ENCODE measurements around the gene NELFB. TPM values are rescaled to one million over a fixed set of nuclear protein-coding genes. Genes with fewer than 3 reads are reported as not detected.
A peak's percentile ranks its signal among the peaks of the same experiment; 100 is the strongest.

NELFB gene
- total and polyA plus RNA-seq, 9 of the 15 experiments (the other 6 are each of a cell fraction or from before 2014, with no cell fraction given): 0.24 to 84.0 (median 29.7) TPM

DNA sequence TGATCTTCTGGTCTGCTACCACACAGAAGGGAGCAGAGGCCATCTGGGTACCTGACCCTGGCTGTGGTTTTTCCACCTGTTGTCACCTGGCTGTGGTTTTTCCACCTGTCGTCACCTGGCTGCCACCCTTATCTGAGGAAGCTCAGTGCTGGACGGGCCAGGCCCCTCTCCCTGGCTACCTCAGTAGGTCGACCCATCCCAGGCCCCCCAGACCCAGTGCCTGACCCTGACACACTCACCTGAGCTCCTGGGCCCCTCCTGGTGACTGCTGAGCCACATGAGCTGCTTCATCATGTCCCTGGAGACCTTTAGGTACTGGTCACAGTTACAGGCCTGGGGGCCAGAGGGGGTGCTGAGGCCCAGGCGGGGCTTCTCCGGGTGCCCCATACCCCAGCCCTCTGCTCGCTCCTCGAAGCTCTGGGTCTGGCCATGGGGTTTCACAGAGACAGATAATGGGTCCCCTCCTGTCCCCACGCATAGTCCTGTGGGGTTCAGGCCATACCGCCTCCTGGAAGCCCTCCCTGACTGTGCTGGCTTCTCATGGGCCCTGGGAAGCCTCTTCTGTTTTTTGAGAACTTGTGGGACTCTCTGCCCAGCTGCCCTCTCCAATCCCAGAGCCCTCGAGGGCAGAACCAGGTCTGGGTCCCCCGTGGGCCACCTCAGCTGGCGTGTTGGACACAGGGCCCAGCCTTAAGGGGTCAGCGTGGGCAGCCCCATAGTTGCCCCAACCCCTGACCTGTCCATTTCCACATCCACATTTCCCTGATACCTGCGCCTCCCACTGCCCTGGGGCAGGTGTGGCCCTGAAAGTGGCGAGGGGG is 54.5 kb downstream of the NELFB start:
- Histone ChIP-seq H3K4me3 (no peak overlapping the region), H3K27ac (ENCODE audit: extremely low read depth, low read depth, low read length) (no peak overlapping the region), H2AFZ (ENCODE audit: low read depth, low read length) (no peak overlapping the region), H3K27me3 (ENCODE audit: control insufficient read depth in 2 of 2, insufficient read depth in 2 of 2, low read length in 2 of 2) (no peaks in the 10 kb centered on the region), H3K36me3 (ENCODE audit: control insufficient read depth, insufficient read depth, low read length) (no peaks in the 10 kb centered on the region), H4K20me1 (replicated peaks; ENCODE audit: control insufficient read depth, insufficient read depth, low read length) (peaks cover 8% of the 10 kb centered on the region; the same call in 1 of the 2 replicates), H3K9ac (ENCODE audit: insufficient read depth in 1 of 2, low read depth in 2 of 2, low read length in 2 of 2) (peak overlapping the region in 1 of 2 experiments; percentile 14; a peak in 1 of 4 replicates), H3K9me1 (ENCODE audit: control insufficient read depth, insufficient read depth, low read length) (peaks cover 7% of the 10 kb centered on the region), H3K4me1 (replicated peaks in 1 of 2; ENCODE audit: control insufficient read depth in 2 of 2, insufficient read depth in 2 of 2, low read length in 2 of 2) (peaks cover 16 to 95% of the 10 kb centered on the region in 2 experiments), H3K9me3 (replicated peaks; ENCODE audit: control insufficient read depth, insufficient read depth, low read depth, low read length) (no peaks in the 10 kb centered on the region), H3K79me2 (ENCODE audit: control insufficient read depth, insufficient read depth, low read length) (no peaks in the 10 kb centered on the region), H3K4me2 (ENCODE audit: insufficient read depth, low read length) (no peak overlapping the region)
- intact Hi-C loops (cut with micrococcal nuclease): loop anchor here (10.0 kb wide), 1 partner anchor 115 kb away; the partner anchor contains the start of genes EXD3 and NOXA1
- no peak for ATAC-seq
- no peak for FAIRE-seq
- no peak for TF ChIP-seq ZNF589 (CRISPR knock-in tag; IDR thresholded peaks at IDR 0.05; ENCODE audit: low read depth)
- TF ChIP-seq, protein P1, sequence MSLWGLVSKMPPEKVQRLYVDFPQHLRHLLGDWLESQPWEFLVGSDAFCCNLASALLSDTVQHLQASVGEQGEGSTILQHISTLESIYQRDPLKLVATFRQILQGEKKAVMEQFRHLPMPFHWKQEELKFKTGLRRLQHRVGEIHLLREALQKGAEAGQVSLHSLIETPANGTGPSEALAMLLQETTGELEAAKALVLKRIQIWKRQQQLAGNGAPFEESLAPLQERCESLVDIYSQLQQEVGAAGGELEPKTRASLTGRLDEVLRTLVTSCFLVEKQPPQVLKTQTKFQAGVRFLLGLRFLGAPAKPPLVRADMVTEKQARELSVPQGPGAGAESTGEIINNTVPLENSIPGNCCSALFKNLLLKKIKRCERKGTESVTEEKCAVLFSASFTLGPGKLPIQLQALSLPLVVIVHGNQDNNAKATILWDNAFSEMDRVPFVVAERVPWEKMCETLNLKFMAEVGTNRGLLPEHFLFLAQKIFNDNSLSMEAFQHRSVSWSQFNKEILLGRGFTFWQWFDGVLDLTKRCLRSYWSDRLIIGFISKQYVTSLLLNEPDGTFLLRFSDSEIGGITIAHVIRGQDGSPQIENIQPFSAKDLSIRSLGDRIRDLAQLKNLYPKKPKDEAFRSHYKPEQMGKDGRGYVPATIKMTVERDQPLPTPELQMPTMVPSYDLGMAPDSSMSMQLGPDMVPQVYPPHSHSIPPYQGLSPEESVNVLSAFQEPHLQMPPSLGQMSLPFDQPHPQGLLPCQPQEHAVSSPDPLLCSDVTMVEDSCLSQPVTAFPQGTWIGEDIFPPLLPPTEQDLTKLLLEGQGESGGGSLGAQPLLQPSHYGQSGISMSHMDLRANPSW (CRISPR knock-in tag; IDR thresholded peaks at IDR 0.05): no peak
- peak; percentile 66; the same call in 1 of the 2 replicates for TF ChIP-seq ZEB2 (IDR thresholded peaks at IDR 0.05)
- 0 out of 2 replicates have a peak, but pooled peaks have one; percentile 16 for TF ChIP-seq POLR2G (IDR thresholded peaks at IDR 0.05; ENCODE audit: low read depth, low read length)
- peak; percentile 53 for TF ChIP-seq ZFP36 (IDR thresholded peaks at IDR 0.05; ENCODE audit: low read depth, low read length, partially characterized antibody)
- peak; percentile 10; the same call in 1 of the 2 replicates for TF ChIP-seq ZFX (CRISPR knock-in tag; IDR thresholded peaks at IDR 0.05)
- DNase-seq (ENCODE audit: extremely low read depth in 1 of 4, low spot score in 3 of 4): peak in 1 of 4 experiments; percentile 13
- no TSS peak for BruUV-seq (replicated peaks)
- ChIA-PET POLR2A (interaction anchor here (0.7 to 1.1 kb wide), 2 partner anchors 10 to 445 kb away, joined by 3 read pairs; no protein-coding TSS in a partner anchor), CTCF (ENCODE audit: low intra/inter-chr PET ratio) (interaction anchor here (0.5 kb wide), 1 partner anchor 135 kb away, joined by 3 read pairs; no protein-coding TSS in a partner anchor)
- WGBS (ENCODE audit: insufficient coverage, low coverage, missing lambda C conversion rate): 52% methylated on average over 15 of the region's 15 CpGs
- in situ Hi-C loops (cut with MboI): no loop called here
